CD14-positive monocyte (primary cell): ENCODE results near the gene PIGX. TPM values are rescaled to one million over a fixed set of nuclear protein-coding genes. Genes with fewer than 3 reads are reported as not detected.

Experiments
- DNase-seq, 3 donors: peaks; one replicate each; pipeline ENCODE4 v3.0.0-alpha.2; 2011 to 2022
- H2AFZ ChIP-seq: 2 replicates; pipeline ENCODE4 v1.6.0; 2012; ENCODE audit warnings: mild to moderate bottlenecking, low read depth, low read length, inconsistent platforms; ENCODE audit not compliant: insufficient read depth, poor library complexity, severe bottlenecking
- H3K27ac ChIP-seq, 2 donors: 1 replicate in 1 of 2; 2 replicates in 1 of 2; pipeline ENCODE4 v1.5.1; 2012 to 2013; ENCODE audit warnings: low read length in 2 of 2, control low read depth in 1 of 2, inconsistent platforms in 1 of 2, low read depth in 1 of 2, mild to moderate bottlenecking in 1 of 2
- H3K27me3 ChIP-seq, 2 donors: one replicate each; pipeline versions ENCODE4 v1.6.0 to v1.6.1; 2011 to 2013; ENCODE audit warnings: low read length in 2 of 2; ENCODE audit not compliant: control insufficient read depth in 2 of 2, insufficient read depth in 2 of 2
- H3K36me3 ChIP-seq, 2 donors: replicated peaks in 1 of 2; 1 replicate in 1 of 2; 2 replicates in 1 of 2; pipeline versions ENCODE4 v1.5.1 to v1.6.1; 2012 to 2013; ENCODE audit warnings: low read length in 2 of 2, control low read depth in 1 of 2, inconsistent platforms in 1 of 2, mild to moderate bottlenecking in 1 of 2; ENCODE audit not compliant: insufficient read depth in 2 of 2, control insufficient read depth in 1 of 2
- H3K4me1 ChIP-seq, 2 donors: 1 replicate in 1 of 2; 2 replicates in 1 of 2; pipeline versions ENCODE4 v1.5.1 to v1.6.1; 2012 to 2013; ENCODE audit warnings: low read length in 2 of 2, control low read depth in 1 of 2, inconsistent platforms in 1 of 2, mild to moderate bottlenecking in 1 of 2, moderate library complexity in 1 of 2; ENCODE audit not compliant: insufficient read depth in 2 of 2, control insufficient read depth in 1 of 2
- H3K4me2 ChIP-seq: replicated peaks from 2 replicates; pipeline ENCODE3; 2012; ENCODE audit warnings: low read length, moderate library complexity, mild to moderate bottlenecking; ENCODE audit not compliant: poor library complexity, severe bottlenecking; ENCODE audit errors: extremely low read depth
- H3K4me3 ChIP-seq, 3 experiments: fragments of 200-600 bp in 1 of 3; sonication (generic) in 1 of 3; replicated peaks in 1 of 3; 1 replicate in 2 of 3; 2 replicates in 1 of 3; pipeline ENCODE4 v1.5.1; 2011 to 2013; ENCODE audit warnings: low read length in 3 of 3, mild to moderate bottlenecking in 3 of 3, control low read depth in 2 of 3, low read depth in 2 of 3, inconsistent platforms in 1 of 3, moderate library complexity in 1 of 3
- H3K79me2 ChIP-seq: 2 replicates; pipeline ENCODE4 v1.6.0; 2012; ENCODE audit warnings: mild to moderate bottlenecking, control low read depth, inconsistent platforms, low read length, moderate library complexity; ENCODE audit not compliant: insufficient read depth
- H3K9ac ChIP-seq: 2 replicates; pipeline ENCODE4 v1.6.0; 2017; ENCODE audit warnings: low read length, mild to moderate bottlenecking; ENCODE audit not compliant: insufficient read depth, poor library complexity, severe bottlenecking
- H3K9me3 ChIP-seq, 2 donors: replicated peaks in 1 of 2; 1 replicate in 1 of 2; 2 replicates in 1 of 2; pipeline versions ENCODE4 v1.5.1 to v1.6.1; 2012 to 2013; ENCODE audit warnings: low read length in 2 of 2, control low read depth in 1 of 2; ENCODE audit not compliant: control insufficient read depth in 1 of 2, insufficient read depth in 1 of 2
- H4K20me1 ChIP-seq: 2 replicates; pipeline ENCODE4 v1.6.0; 2012; ENCODE audit warnings: mild to moderate bottlenecking, low read length, control low read depth, moderate library complexity; ENCODE audit not compliant: insufficient read depth
- H3K27ac Mint-ChIP-seq, 7 donors: one replicate each; pipeline ENCODE4 v1.8.0; 2020; ENCODE audit warnings: mild to moderate bottlenecking in 7 of 7, mixed read lengths in 7 of 7, moderate library complexity in 6 of 7, inconsistent platforms in 2 of 7
- H3K27me3 Mint-ChIP-seq, 3 donors: one replicate each; pipeline ENCODE4 v1.8.0; 2021 to 2022; ENCODE audit warnings: low read depth in 3 of 3, mild to moderate bottlenecking in 3 of 3, mixed read lengths in 3 of 3, moderate library complexity in 3 of 3, inconsistent platforms in 1 of 3
- H3K36me3 Mint-ChIP-seq, 2 donors: one replicate each; pipeline ENCODE4 v1.8.0; 2020; ENCODE audit warnings: mixed read lengths in 2 of 2, inconsistent platforms in 1 of 2, mild to moderate bottlenecking in 1 of 2
- H3K4me1 Mint-ChIP-seq: one replicate; pipeline ENCODE4 v1.8.0; 2020; ENCODE audit warnings: mild to moderate bottlenecking, mixed read lengths
- H3K4me3 Mint-ChIP-seq, 2 donors: one replicate each; pipeline ENCODE4 v1.8.0; 2020; ENCODE audit warnings: mild to moderate bottlenecking in 2 of 2, mixed read lengths in 2 of 2, moderate library complexity in 1 of 2
- H3K9me3 Mint-ChIP-seq, 7 donors: one replicate each; pipeline ENCODE4 v1.8.0; 2020 to 2022; ENCODE audit warnings: mixed read lengths in 7 of 7, mild to moderate bottlenecking in 6 of 7, moderate library complexity in 6 of 7, inconsistent platforms in 2 of 7
- CTCF ChIP-seq: fragments of 200-600 bp; IDR thresholded peaks from one replicate; pipeline ENCODE4 v1.8.0; 2022; ENCODE audit warnings: antibody characterized with exemption, mild to moderate bottlenecking
- WGBS: methylation state at CpG from one replicate; pipeline ENCODE4 v1.1.5; 2013; ENCODE audit warnings: missing lambda C conversion rate; ENCODE audit not compliant: insufficient coverage; 5-methylcytosine and 5-hydroxymethylcytosine counted together
- intact Hi-C, 2 donors: fragments of 100-400 bp; cut with micrococcal nuclease; formaldehyde crosslinking; loops; one replicate each; pipeline versions ENCODE4 v1.15.0 to v1.15.1; 2023
- polyA plus RNA-seq, 3 donors: library from polyadenylated mRNA; depleted of rRNA in 1 of 3; unstranded in 2 of 3; stranded (reverse) in 1 of 3; fragments of 300-500 nt in 2 of 3; fragments of >200 nt in 1 of 3; fragmentation: Illumina TruSeq in 2 of 3; gene quantifications; 1 replicate in 2 of 3; 2 replicates in 1 of 3; pipeline ENCODE4 v1.2.3, GENCODE V29; 2012 to 2021

PIGX gene
- polyA plus RNA-seq, 3 donors = 11.8 to 44.9 (median 29.8) TPM

DNA sequence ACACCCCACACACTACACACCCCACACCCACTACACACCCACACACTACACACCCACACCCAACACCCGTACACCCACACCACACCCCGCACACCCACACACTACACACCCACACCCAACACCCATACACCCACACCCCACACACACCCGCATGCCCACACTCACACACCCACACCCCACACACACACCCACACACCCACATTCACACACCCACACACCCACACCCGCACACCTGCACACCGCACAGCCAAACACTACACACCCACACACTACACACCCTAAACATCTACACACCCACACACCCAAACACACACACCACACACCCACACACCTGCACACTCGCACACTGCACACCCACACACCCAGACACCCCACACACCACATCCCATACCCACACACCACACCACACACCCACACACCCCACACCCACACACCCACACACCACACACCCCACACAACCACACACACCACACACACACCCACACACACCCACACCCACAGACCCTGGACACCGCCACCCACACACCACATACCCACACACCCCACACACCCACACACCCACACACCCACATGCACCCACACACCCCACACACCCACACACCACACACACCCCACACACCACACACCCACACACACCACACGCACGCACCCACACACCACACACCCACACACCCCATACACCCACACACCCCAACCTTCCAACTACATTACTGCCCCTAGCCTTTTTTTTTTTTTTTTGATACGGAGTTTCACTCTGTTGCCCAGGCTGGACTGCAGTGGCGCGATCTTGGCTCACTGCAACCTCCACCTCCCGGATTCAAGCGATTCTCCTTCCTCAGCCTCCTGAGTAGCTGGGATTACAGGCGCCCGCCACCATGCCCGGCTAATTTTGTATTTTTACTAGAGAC, 17.0 kb upstream of the PIGX start:
- peaks cover 11 to 52% of the 10 kb centered on the region in 2 donors for H3K36me3 Mint-ChIP-seq
- Histone ChIP-seq H3K4me2 (no peak overlapping the region), H3K4me1 (peaks cover 41% of the 10 kb centered on the region in 2 donors), H2AFZ (no peak overlapping the region), H3K4me3 (no peak overlapping the region), H3K27ac (peak overlapping the region; percentile 3 to 71), H3K36me3 (peaks cover 4 to 13% of the 10 kb centered on the region in 2 donors), H3K27me3 (no peaks in the 10 kb centered on the region), H4K20me1 (peaks cover 12% of the 10 kb centered on the region), H3K9ac (no peak overlapping the region), H3K9me3 (no peaks in the 10 kb centered on the region), H3K79me2 (peaks cover 66% of the 10 kb centered on the region)
- intact Hi-C loops = loop anchor here in 1 of 2 donors (5.0 to 10.0 kb wide), 2 partner anchors 168 to 440 kb away; no protein-coding TSS in a partner anchor
- peaks cover 54% of the 10 kb centered on the region for H3K4me1 Mint-ChIP-seq
- H3K9me3 Mint-ChIP-seq = peaks cover 0 to 4% (median 1%) of the 10 kb centered on the region in 7 donors
- H3K27ac Mint-ChIP-seq = peak overlapping the region in 2 of 7 donors; percentile 71 to 80
- H3K4me3 Mint-ChIP-seq = no peak overlapping the region
- WGBS = 99% methylated on average over 10 of the region's 17 CpGs
- DNase-seq = no peak
- peaks cover 0 to 2% (median 0%) of the 10 kb centered on the region in 3 donors for H3K27me3 Mint-ChIP-seq
- TF ChIP-seq CTCF = no peak

DNA sequence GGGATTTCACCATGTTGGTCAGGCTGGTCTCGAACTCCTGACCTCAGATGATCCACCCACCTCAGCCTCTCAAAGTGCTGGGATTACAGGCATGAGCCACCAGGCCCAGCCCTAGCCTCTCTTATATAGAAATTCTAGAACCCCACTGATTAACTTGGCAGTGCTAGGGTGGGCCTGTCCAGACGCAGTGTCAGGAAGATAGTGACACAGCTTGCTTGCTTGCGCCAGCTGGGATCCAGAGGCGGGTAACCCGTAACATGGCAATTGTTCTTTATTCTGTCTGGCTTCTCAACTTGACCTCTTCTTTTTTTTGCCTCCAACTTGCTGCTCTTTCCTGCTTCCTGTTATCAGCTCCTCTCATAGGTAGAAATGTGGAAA, 16.3 kb upstream of the PIGX start:
- H3K9ac ChIP-seq = no peak overlapping the region
- no peaks in the 10 kb centered on the region for H3K9me3 ChIP-seq
- TF ChIP-seq CTCF = no peak
- Mint-ChIP-seq H3K4me1 (peaks cover 54% of the 10 kb centered on the region), H3K9me3 (peaks cover 0 to 4% (median 1%) of the 10 kb centered on the region in 7 donors), H3K36me3 (peaks cover 13 to 49% of the 10 kb centered on the region in 2 donors), H3K27me3 (peaks cover 0 to 2% (median 0%) of the 10 kb centered on the region in 3 donors), H3K27ac (peak overlapping the region in 5 of 7 donors; percentile 22 to 83 (median 72)), H3K4me3 (no peak overlapping the region)
- 92% methylated on average over 5 of the region's 5 CpGs for WGBS
- intact Hi-C loops = loop anchor here in 1 of 2 donors (10.0 kb wide), 1 partner anchor 441 kb away; no protein-coding TSS in a partner anchor
- H3K36me3 ChIP-seq = peaks cover 4 to 13% of the 10 kb centered on the region in 2 donors
- peaks cover 59% of the 10 kb centered on the region for H3K79me2 ChIP-seq
- no peak overlapping the region for H3K27ac ChIP-seq
- H4K20me1 ChIP-seq = peaks cover 12% of the 10 kb centered on the region
- no peak for DNase-seq
- H3K4me3 ChIP-seq = no peak overlapping the region
- no peak overlapping the region for H2AFZ ChIP-seq
- peaks cover 34 to 35% of the 10 kb centered on the region in 2 donors for H3K4me1 ChIP-seq
- no peaks in the 10 kb centered on the region for H3K27me3 ChIP-seq
- no peak overlapping the region for H3K4me2 ChIP-seq
